ENCODE results near the gene LPP. TPM values are rescaled to one million over a fixed set of nuclear protein-coding genes. Genes with fewer than 3 reads are reported as not detected.

LPP gene
- polyA plus RNA-seq, 3 donors: 14.1 to 23.2 (median 15.3) TPM

GRCh38 chr3:188559072-188559429 is 405.1 kb downstream of the LPP start:
- Mint-ChIP-seq H3K4me3 (no peak overlapping the region), H3K27ac (peak overlapping the region in 1 of 7 donors; percentile 37), H3K27me3 (ENCODE audit: low read depth in 3 of 3) (no peaks in the 10 kb centered on the region), H3K36me3 (peaks cover 0 to 5% of the 10 kb centered on the region in 2 donors), H3K9me3 (no peaks in the 10 kb centered on the region), H3K4me1 (peaks cover 38% of the 10 kb centered on the region)
- no CpG with 5 or more reads among the region's 2 CpGs for WGBS (ENCODE audit: insufficient coverage)
- H3K27me3 ChIP-seq (ENCODE audit: control insufficient read depth in 2 of 2, insufficient read depth in 2 of 2, low read length in 2 of 2): no peaks in the 10 kb centered on the region
- no peak overlapping the region for H2AFZ ChIP-seq (ENCODE audit: insufficient read depth, low read depth, low read length, poor library complexity, severe bottlenecking)
- peaks cover 23 to 27% of the 10 kb centered on the region in 2 donors for H3K4me1 ChIP-seq (ENCODE audit: control insufficient read depth in 1 of 2, insufficient read depth in 2 of 2, low read length in 2 of 2)
- H3K9ac ChIP-seq (ENCODE audit: insufficient read depth, low read length, poor library complexity, severe bottlenecking): no peak overlapping the region
- no peak overlapping the region for H3K4me3 ChIP-seq (replicated peaks in 1 of 3; ENCODE audit: low read depth in 2 of 3, low read length in 3 of 3)
- no peak overlapping the region for H3K4me2 ChIP-seq (replicated peaks; ENCODE audit: extremely low read depth, low read length, poor library complexity, severe bottlenecking)
- no peaks in the 10 kb centered on the region for H3K9me3 ChIP-seq (replicated peaks in 1 of 2; ENCODE audit: control insufficient read depth in 1 of 2, insufficient read depth in 1 of 2, low read length in 2 of 2)
- no peaks in the 10 kb centered on the region for H4K20me1 ChIP-seq (ENCODE audit: insufficient read depth, low read length)
- intact Hi-C loops (cut with micrococcal nuclease): no loop called here
- H3K27ac ChIP-seq (ENCODE audit: low read depth in 1 of 2, low read length in 2 of 2): no peak overlapping the region
- no peaks in the 10 kb centered on the region for H3K79me2 ChIP-seq (ENCODE audit: insufficient read depth, low read length)
- DNase-seq: peak in 1 of 3 donors; percentile 43
- TF ChIP-seq, protein P1, sequence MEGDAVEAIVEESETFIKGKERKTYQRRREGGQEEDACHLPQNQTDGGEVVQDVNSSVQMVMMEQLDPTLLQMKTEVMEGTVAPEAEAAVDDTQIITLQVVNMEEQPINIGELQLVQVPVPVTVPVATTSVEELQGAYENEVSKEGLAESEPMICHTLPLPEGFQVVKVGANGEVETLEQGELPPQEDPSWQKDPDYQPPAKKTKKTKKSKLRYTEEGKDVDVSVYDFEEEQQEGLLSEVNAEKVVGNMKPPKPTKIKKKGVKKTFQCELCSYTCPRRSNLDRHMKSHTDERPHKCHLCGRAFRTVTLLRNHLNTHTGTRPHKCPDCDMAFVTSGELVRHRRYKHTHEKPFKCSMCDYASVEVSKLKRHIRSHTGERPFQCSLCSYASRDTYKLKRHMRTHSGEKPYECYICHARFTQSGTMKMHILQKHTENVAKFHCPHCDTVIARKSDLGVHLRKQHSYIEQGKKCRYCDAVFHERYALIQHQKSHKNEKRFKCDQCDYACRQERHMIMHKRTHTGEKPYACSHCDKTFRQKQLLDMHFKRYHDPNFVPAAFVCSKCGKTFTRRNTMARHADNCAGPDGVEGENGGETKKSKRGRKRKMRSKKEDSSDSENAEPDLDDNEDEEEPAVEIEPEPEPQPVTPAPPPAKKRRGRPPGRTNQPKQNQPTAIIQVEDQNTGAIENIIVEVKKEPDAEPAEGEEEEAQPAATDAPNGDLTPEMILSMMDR (IDR thresholded peaks at IDR 0.05): no peak
- H3K36me3 ChIP-seq (replicated peaks in 1 of 2; ENCODE audit: control insufficient read depth in 1 of 2, insufficient read depth in 2 of 2, low read length in 2 of 2): no peaks in the 10 kb centered on the region

GRCh38 chr3:188559856-188560255 is 405.9 kb downstream of the LPP start:
- WGBS (ENCODE audit: insufficient coverage): 100% methylated on average over 2 of the region's 2 CpGs
- H4K20me1 ChIP-seq (ENCODE audit: insufficient read depth, low read length): no peaks in the 10 kb centered on the region
- TF ChIP-seq, protein P1 (IDR thresholded peaks at IDR 0.05): no peak
- H3K4me3 ChIP-seq (replicated peaks in 1 of 3; ENCODE audit: low read depth in 2 of 3, low read length in 3 of 3): no peak overlapping the region
- intact Hi-C loops (cut with micrococcal nuclease): no loop called here
- H3K9me3 Mint-ChIP-seq: no peaks in the 10 kb centered on the region
- no peaks in the 10 kb centered on the region for H3K79me2 ChIP-seq (ENCODE audit: insufficient read depth, low read length)
- H3K27ac Mint-ChIP-seq: no peak overlapping the region
- H3K36me3 ChIP-seq (replicated peaks in 1 of 2; ENCODE audit: control insufficient read depth in 1 of 2, insufficient read depth in 2 of 2, low read length in 2 of 2): no peaks in the 10 kb centered on the region
- H3K27me3 ChIP-seq (ENCODE audit: control insufficient read depth in 2 of 2, insufficient read depth in 2 of 2, low read length in 2 of 2): no peaks in the 10 kb centered on the region
- no peaks in the 10 kb centered on the region for H3K27me3 Mint-ChIP-seq (ENCODE audit: low read depth in 3 of 3)
- peaks cover 0 to 5% of the 10 kb centered on the region in 2 donors for H3K36me3 Mint-ChIP-seq
- no peak for DNase-seq
- H3K27ac ChIP-seq (ENCODE audit: low read depth in 1 of 2, low read length in 2 of 2): no peak overlapping the region
- no peak overlapping the region for H3K4me3 Mint-ChIP-seq
- no peak overlapping the region for H2AFZ ChIP-seq (ENCODE audit: insufficient read depth, low read depth, low read length, poor library complexity, severe bottlenecking)
- H3K4me2 ChIP-seq (replicated peaks; ENCODE audit: extremely low read depth, low read length, poor library complexity, severe bottlenecking): no peak overlapping the region
- no peaks in the 10 kb centered on the region for H3K9me3 ChIP-seq (replicated peaks in 1 of 2; ENCODE audit: control insufficient read depth in 1 of 2, insufficient read depth in 1 of 2, low read length in 2 of 2)
- H3K9ac ChIP-seq (ENCODE audit: insufficient read depth, low read length, poor library complexity, severe bottlenecking): no peak overlapping the region
- H3K4me1 Mint-ChIP-seq: peaks cover 38% of the 10 kb centered on the region
- peaks cover 23 to 27% of the 10 kb centered on the region in 2 donors for H3K4me1 ChIP-seq (ENCODE audit: control insufficient read depth in 1 of 2, insufficient read depth in 2 of 2, low read length in 2 of 2)

All from CD14-positive monocyte (primary cell).